K562 (cell line): Measurements from ENCODE around the gene SYT1. TPM values are rescaled to one million over a fixed set of nuclear protein-coding genes. Genes with fewer than 3 reads are reported as not detected.

ENCODE experiments used
- ATAC-seq: fragments of 200-7000 bp; cut with Tn5 transposase; 3 replicates; pipeline ENCODE4 v1.9.1; 2020; ENCODE audit warnings: moderate library complexity
- BruUV-seq: library from RNA; stranded (reverse); fragments of 400-500 nt; replicated peaks from 2 replicates; lab custom pipeline; 2021; lab: Mats Ljungman, UMichigan
- CTCF ChIA-PET: fragments of 300-600 bp; formaldehyde crosslinking; extraction: SDS; loops from one replicate; lab custom pipeline; 2021; ENCODE audit warnings: low intra/inter-chr PET ratio; lab: Yijun Ruan, JAX
- POLR2A ChIA-PET: fragments of 300-600, 350-650 bp; sonication (Branson Sonifier 250); formaldehyde crosslinking; extraction: SDS; loops from one replicate; lab custom pipeline; 2021; ENCODE audit warnings: antibody characterized with exemption, inconsistent platforms; lab: Yijun Ruan, JAX
- DNase-seq, 4 experiments: peaks; one replicate each; pipeline versions ENCODE4 v3.0.0 to v3.0.0-alpha.2; 2011 to 2018; ENCODE audit warnings: low spot score in 3 of 4, mixed read lengths in 3 of 4; ENCODE audit errors: extremely low read depth in 1 of 4
- FAIRE-seq: peaks from 2 replicates; lab custom pipeline; 2011; peaks lifted over from hg19 to GRCh38; lab: Jason Lieb, UNC
- H2AFZ ChIP-seq: 2 replicates; pipeline ENCODE4 v1.6.0; 2011; ENCODE audit warnings: low read depth, low read length, control low read depth, inconsistent platforms
- H3K27ac ChIP-seq: fragments of 200-600 bp; 3 replicates; pipeline ENCODE4 v1.8.0; 2011; ENCODE audit warnings: low read depth, mild to moderate bottlenecking, control low read depth, inconsistent platforms, low read length, moderate library complexity, mixed read lengths; ENCODE audit errors: extremely low read depth
- H3K27me3 ChIP-seq, 2 experiments: fragments of 300-600 bp in 1 of 2; 2 replicates in 1 of 2; 3 replicates in 1 of 2; pipeline versions ENCODE4 v1.6.0 to v1.8.0; 2011; ENCODE audit warnings: inconsistent platforms in 2 of 2, low read length in 2 of 2, mild to moderate bottlenecking in 1 of 2, mixed read lengths in 1 of 2, moderate library complexity in 1 of 2; ENCODE audit not compliant: control insufficient read depth in 2 of 2, insufficient read depth in 2 of 2
- H3K36me3 ChIP-seq: fragments of 300-600 bp; 3 replicates; pipeline ENCODE4 v1.8.0; 2011; ENCODE audit warnings: mild to moderate bottlenecking, low read length, inconsistent platforms; ENCODE audit not compliant: control insufficient read depth, insufficient read depth
- H3K4me1 ChIP-seq, 2 experiments: fragments of 200-600 bp in 1 of 2; replicated peaks in 1 of 2; 2 replicates in 1 of 2; 3 replicates in 1 of 2; pipeline versions ENCODE4 v1.5.1 to v1.8.0; 2011; ENCODE audit warnings: inconsistent platforms in 2 of 2, low read length in 2 of 2, mild to moderate bottlenecking in 1 of 2, mixed read lengths in 1 of 2, moderate library complexity in 1 of 2; ENCODE audit not compliant: control insufficient read depth in 2 of 2, insufficient read depth in 2 of 2
- H3K4me2 ChIP-seq: 2 replicates; pipeline ENCODE4 v1.6.1; 2011; ENCODE audit warnings: low read length, control low read depth, inconsistent platforms, mixed read lengths; ENCODE audit not compliant: insufficient read depth
- H3K4me3 ChIP-seq: fragments of 200-600 bp; sonication (generic), shearing (Covaris generic); 2 replicates; pipeline ENCODE4 v1.5.1; 2016; ENCODE audit warnings: control low read depth, inconsistent platforms
- H3K79me2 ChIP-seq: fragments of 200-600 bp; 3 replicates; pipeline ENCODE4 v1.8.0; 2011; ENCODE audit warnings: low read length, inconsistent platforms; ENCODE audit not compliant: control insufficient read depth, insufficient read depth
- H3K9ac ChIP-seq, 2 experiments: 2 replicates each; pipeline versions ENCODE4 v1.6.0 to v1.6.1; 2011; ENCODE audit warnings: low read depth in 2 of 2, low read length in 2 of 2, control low read depth in 1 of 2, inconsistent platforms in 1 of 2, mild to moderate bottlenecking in 1 of 2, mixed read lengths in 1 of 2; ENCODE audit not compliant: insufficient read depth in 1 of 2
- H3K9me1 ChIP-seq: one replicate; pipeline ENCODE4 v1.6.0; 2011; ENCODE audit warnings: inconsistent platforms, mild to moderate bottlenecking, low read length, moderate library complexity; ENCODE audit not compliant: control insufficient read depth, insufficient read depth
- H3K9me3 ChIP-seq: replicated peaks from 2 replicates; pipeline ENCODE4 v1.5.1; 2011; ENCODE audit warnings: low read depth, low read length, inconsistent platforms; ENCODE audit not compliant: control insufficient read depth, insufficient read depth
- H4K20me1 ChIP-seq: replicated peaks from 2 replicates; pipeline ENCODE4 v1.6.1; 2011; ENCODE audit warnings: low read length, inconsistent platforms, mixed read lengths; ENCODE audit not compliant: control insufficient read depth, insufficient read depth
- ATF2 ChIP-seq: sonication (generic); formaldehyde crosslinking; IDR thresholded peaks from 2 replicates; pipeline ENCODE4 v1.8.1; 2022; ENCODE audit warnings: missing genetic modification reagents
- BRCA1 ChIP-seq, 2 experiments: fragments of 450-650 bp in 1 of 2; sonication (generic) in 1 of 2; formaldehyde crosslinking in 1 of 2; IDR thresholded peaks; 2 replicates each; pipeline versions ENCODE4 v1.5.0 to v1.6.1; 2017 to 2020; ENCODE audit warnings: mild to moderate bottlenecking in 1 of 2, missing genetic modification reagents in 1 of 2
- CBX3 ChIP-seq, 2 experiments: IDR thresholded peaks; 1 replicate in 1 of 2; 2 replicates in 1 of 2; pipeline ENCODE4 v1.6.1; 2012; ENCODE audit warnings: inconsistent platforms in 2 of 2, low read length in 2 of 2, borderline replicate concordance in 1 of 2, control low read depth in 1 of 2
- EZH2 ChIP-seq: IDR thresholded peaks from 2 replicates; pipeline ENCODE4 v1.6.1; 2012; ENCODE audit warnings: low read depth, mild to moderate bottlenecking, inconsistent platforms, low read length, borderline replicate concordance
- MTF1 ChIP-seq: fragments of 250-450 bp; sonication (Bioruptor Pico); IDR thresholded peaks from 2 replicates; pipeline ENCODE4 v1.9.0; 2021; ENCODE audit warnings: moderate library complexity, mild to moderate bottlenecking, inconsistent platforms, borderline replicate concordance
- WHSC1 ChIP-seq: IDR thresholded peaks from one replicate; pipeline ENCODE4 v1.6.1; 2012; ENCODE audit warnings: low read length, control low read depth, inconsistent platforms
- ZBTB11 ChIP-seq, 3 experiments: fragments of 200-800 bp in 1 of 3; fragments of 250-450 bp in 1 of 3; fragments of 450-650 bp in 1 of 3; sonication (Bioruptor Pico) in 1 of 3; sonication (Bioruptor generic) in 1 of 3; formaldehyde crosslinking in 1 of 3; IDR thresholded peaks; 2 replicates each; pipeline versions ENCODE4 v1.6.1 to v1.8.0; 2016 to 2022; ENCODE audit warnings: mild to moderate bottlenecking in 2 of 3, missing genetic modification characterization in 2 of 3, missing compliant biosample characterization in 1 of 3, moderate library complexity in 1 of 3
- ZFP36 ChIP-seq: fragments of 150-350 bp; IDR thresholded peaks from 2 replicates; pipeline ENCODE4 v1.6.1; 2018; ENCODE audit warnings: low read length, low read depth; ENCODE audit not compliant: partially characterized antibody
- WGBS: fragments of 100-300 bp; shearing (Covaris generic); methylation state at CpG from one replicate; pipeline ENCODE4 v1.1.6; 2016; ENCODE audit warnings: low coverage, mixed read lengths; ENCODE audit not compliant: insufficient coverage; ENCODE audit errors: missing lambda C conversion rate; 5-methylcytosine and 5-hydroxymethylcytosine counted together
- in situ Hi-C: fragments of 300-500 bp; cut with MboI; formaldehyde crosslinking; loops from 4 replicates; pipeline ENCODE4 v1.15.0; 2018; ENCODE audit warnings: inconsistent platforms, mixed read lengths
- intact Hi-C: fragments of 100-400 bp; cut with micrococcal nuclease; formaldehyde crosslinking; loops from 2 replicates; pipeline ENCODE4 v1.14.2; 2022
- polyA plus RNA-seq, 8 experiments: library from polyadenylated mRNA; depleted of rRNA in 4 of 8; stranded (reverse) in 5 of 8; unstranded in 3 of 8; fragments of >200 nt; fragmentation: Nextera tagmentation in 2 of 8; fragmentation: Illumina TruSeq in 1 of 8; extraction: Ambion mirVana in 2 of 8; extraction: Trizol in 1 of 8; gene quantifications; 2 replicates each; pipeline versions ENCODE4 v1.2.1 to v1.2.3, GENCODE V29; 2011 to 2014; ENCODE audit warnings: inconsistent platforms in 1 of 8, missing spikeins in 1 of 8
- total RNA-seq, 7 experiments: library from RNA; depleted of rRNA in 6 of 7; stranded (reverse); fragments of >200 nt in 6 of 7; fragmentation: Illumina TruSeq in 2 of 7; extraction: Trizol in 2 of 7; gene quantifications; 2 replicates each; pipeline versions ENCODE4 v1.2.1 to v1.2.3, GENCODE V29; 2011 to 2021; ENCODE audit warnings: low replicate concordance in 1 of 7
- TF ChIP-seq, protein P1 (sequence below): conservative IDR thresholded peaks from 2 replicates; pipeline ENCODE4 v1.6.1; 2011; ENCODE audit warnings: low read depth, mild to moderate bottlenecking, low read length; ENCODE audit not compliant: control insufficient read depth
- TF ChIP-seq, protein P2 (sequence below): sonication (generic); formaldehyde crosslinking; IDR thresholded peaks from 2 replicates; pipeline ENCODE4 v1.9.0; 2022; ENCODE audit warnings: mild to moderate bottlenecking, missing genetic modification reagents
- TF ChIP-seq, protein P3 (sequence below): fragments of 450-650 bp; conservative IDR thresholded peaks from 2 replicates; pipeline ENCODE4 v1.6.1; 2016; ENCODE audit warnings: missing genetic modification characterization, low read depth, mild to moderate bottlenecking, missing compliant biosample characterization, moderate library complexity
- TF ChIP-seq, protein P4 (sequence below): fragments of 250-450 bp; sonication (Bioruptor Pico); IDR thresholded peaks from 2 replicates; pipeline ENCODE4 v1.9.0; 2021; ENCODE audit warnings: mild to moderate bottlenecking

SYT1 gene
- total and polyA plus RNA-seq, 9 of the 15 experiments (the other 6 are each of a cell fraction or from before 2014, with no cell fraction given) = 0.03 to 0.13 (median 0.07) TPM; not detected in 4

- TF ChIP-seq, protein P1, sequence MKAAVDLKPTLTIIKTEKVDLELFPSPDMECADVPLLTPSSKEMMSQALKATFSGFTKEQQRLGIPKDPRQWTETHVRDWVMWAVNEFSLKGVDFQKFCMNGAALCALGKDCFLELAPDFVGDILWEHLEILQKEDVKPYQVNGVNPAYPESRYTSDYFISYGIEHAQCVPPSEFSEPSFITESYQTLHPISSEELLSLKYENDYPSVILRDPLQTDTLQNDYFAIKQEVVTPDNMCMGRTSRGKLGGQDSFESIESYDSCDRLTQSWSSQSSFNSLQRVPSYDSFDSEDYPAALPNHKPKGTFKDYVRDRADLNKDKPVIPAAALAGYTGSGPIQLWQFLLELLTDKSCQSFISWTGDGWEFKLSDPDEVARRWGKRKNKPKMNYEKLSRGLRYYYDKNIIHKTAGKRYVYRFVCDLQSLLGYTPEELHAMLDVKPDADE = no peak
- no peak for TF ChIP-seq MTF1 (CRISPR knock-in tag)
These were observed 373.7 kb downstream of the SYT1 start (continued) for GRCh38 chr12:79238246-79238645.

DNA sequence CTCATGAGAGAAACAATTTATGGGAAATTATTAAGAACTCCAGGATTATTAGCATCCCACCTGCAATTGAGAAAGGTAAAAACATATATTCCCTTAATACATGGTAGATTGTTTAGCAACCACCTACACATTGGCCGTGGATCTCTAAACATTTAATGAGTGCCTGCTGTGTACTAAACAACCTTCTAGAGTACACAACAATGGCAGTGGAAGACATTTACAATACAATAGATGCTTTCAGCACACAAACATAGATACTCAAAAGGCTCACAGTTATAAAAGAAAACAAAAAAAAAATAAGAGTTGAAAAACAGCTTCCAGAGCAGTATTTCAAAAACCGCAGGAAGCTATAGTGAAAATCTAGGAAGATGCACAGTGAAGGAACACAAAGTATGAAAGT lies 382.9 kb downstream of the SYT1 start:
- Histone ChIP-seq H3K36me3 (no peaks in the 10 kb centered on the region), H3K27ac (no peak overlapping the region), H3K79me2 (no peaks in the 10 kb centered on the region), H3K4me3 (no peak overlapping the region), H3K4me1 (no peaks in the 10 kb centered on the region), H2AFZ (no peak overlapping the region), H4K20me1 (no peaks in the 10 kb centered on the region), H3K9me3 (no peaks in the 10 kb centered on the region; the same call in 1 of the 2 replicates), H3K9me1 (no peaks in the 10 kb centered on the region), H3K9ac (no peak overlapping the region), H3K27me3 (no peaks in the 10 kb centered on the region), H3K4me2 (no peak overlapping the region)
- FAIRE-seq = no peak
- no peak for ATAC-seq
- in situ Hi-C loops = no loop called here
- DNase-seq = no peak
- WGBS = 0% methylated on average over 2 of the region's 2 CpGs
- no TSS peak for BruUV-seq
- intact Hi-C loops = no loop called here
- CTCF ChIA-PET = no interaction called here
- POLR2A ChIA-PET = no interaction called here
- TF ChIP-seq ZBTB11 (CRISPR knock-in tag; IDR thresholded peaks at IDR 0.05) = no peak
- TF ChIP-seq ZFP36 = no peak
- TF ChIP-seq CBX3 (IDR thresholded peaks at IDR 0.05; ENCODE audit: borderline replicate concordance in 1 of 2, low read length in 2 of 2) = no peak
- no peak for TF ChIP-seq ATF2 (CRISPR knock-in tag)
- TF ChIP-seq BRCA1 (IDR thresholded peaks at IDR 0.05) = no peak
- TF ChIP-seq BRCA1 (CRISPR knock-in tag; IDR thresholded peaks at IDR 0.05) = no peak
- TF ChIP-seq WHSC1 = no peak
- TF ChIP-seq, protein P2, sequence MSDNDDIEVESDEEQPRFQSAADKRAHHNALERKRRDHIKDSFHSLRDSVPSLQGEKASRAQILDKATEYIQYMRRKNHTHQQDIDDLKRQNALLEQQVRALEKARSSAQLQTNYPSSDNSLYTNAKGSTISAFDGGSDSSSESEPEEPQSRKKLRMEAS = no peak
- TF ChIP-seq, protein P3, sequence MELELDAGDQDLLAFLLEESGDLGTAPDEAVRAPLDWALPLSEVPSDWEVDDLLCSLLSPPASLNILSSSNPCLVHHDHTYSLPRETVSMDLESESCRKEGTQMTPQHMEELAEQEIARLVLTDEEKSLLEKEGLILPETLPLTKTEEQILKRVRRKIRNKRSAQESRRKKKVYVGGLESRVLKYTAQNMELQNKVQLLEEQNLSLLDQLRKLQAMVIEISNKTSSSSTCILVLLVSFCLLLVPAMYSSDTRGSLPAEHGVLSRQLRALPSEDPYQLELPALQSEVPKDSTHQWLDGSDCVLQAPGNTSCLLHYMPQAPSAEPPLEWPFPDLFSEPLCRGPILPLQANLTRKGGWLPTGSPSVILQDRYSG = no peak
- no peak for TF ChIP-seq EZH2
- TF ChIP-seq, protein P4, sequence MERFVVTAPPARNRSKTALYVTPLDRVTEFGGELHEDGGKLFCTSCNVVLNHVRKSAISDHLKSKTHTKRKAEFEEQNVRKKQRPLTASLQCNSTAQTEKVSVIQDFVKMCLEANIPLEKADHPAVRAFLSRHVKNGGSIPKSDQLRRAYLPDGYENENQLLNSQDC = no peak
